ENCODE measurements around the gene IFNA10. TPM values are rescaled to one million over a fixed set of nuclear protein-coding genes. Genes with fewer than 3 reads are reported as not detected.

Gene IFNA10
- total and polyA plus RNA-seq, 2 of the 13 experiments (the other 11 are each of a cell fraction or from before 2014, with no cell fraction given), result not detected

DNA sequence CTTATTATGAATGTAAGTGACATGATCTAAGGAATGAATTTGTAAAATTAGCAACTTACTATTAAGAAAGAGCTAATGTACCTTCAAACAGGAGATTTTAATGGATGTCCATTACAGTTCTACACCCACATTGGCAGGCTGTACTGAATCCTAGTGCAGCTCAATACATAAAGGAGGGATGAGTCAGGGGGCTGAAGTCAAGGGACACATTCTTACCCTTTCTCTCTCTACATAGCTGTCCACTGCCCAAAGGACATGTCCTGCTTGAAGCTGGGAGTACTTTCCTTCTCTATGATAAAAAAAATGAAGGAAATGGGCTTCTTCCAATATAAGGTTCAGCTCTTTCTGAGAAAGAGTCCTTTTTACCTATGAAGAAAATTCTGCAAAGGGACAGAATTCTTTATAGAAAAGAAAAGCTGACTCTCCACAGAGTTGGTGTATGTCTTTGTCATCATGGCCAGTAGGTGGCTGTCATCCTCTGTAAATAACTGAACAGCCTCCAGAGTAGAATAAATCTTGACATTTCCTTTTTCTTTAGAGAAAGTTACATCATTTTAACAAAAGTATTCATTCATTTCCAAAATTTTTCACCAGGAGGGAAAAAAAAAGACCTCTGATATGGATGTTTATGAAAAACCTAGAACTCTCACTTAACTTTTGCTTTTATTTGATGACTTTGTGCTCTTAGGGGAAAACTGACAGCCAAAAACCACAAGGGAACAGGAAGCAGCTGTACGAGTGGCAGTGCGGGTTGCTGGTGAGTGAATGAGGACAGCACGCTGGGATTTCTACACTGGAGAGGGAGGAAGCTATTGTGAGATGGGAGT lies 46.0 kb upstream of the IFNA10 start:
- no peak for TF ChIP-seq ZNF335 (CRISPR knock-in tag; IDR thresholded peaks at IDR 0.05)
- no peak for TF ChIP-seq AFF4 (CRISPR knock-in tag; IDR thresholded peaks at IDR 0.05)
- no peak for TF ChIP-seq ZNF580 (CRISPR knock-in tag; IDR thresholded peaks at IDR 0.05; ENCODE audit: borderline replicate concordance, low read depth)
- TF ChIP-seq, protein P1, sequence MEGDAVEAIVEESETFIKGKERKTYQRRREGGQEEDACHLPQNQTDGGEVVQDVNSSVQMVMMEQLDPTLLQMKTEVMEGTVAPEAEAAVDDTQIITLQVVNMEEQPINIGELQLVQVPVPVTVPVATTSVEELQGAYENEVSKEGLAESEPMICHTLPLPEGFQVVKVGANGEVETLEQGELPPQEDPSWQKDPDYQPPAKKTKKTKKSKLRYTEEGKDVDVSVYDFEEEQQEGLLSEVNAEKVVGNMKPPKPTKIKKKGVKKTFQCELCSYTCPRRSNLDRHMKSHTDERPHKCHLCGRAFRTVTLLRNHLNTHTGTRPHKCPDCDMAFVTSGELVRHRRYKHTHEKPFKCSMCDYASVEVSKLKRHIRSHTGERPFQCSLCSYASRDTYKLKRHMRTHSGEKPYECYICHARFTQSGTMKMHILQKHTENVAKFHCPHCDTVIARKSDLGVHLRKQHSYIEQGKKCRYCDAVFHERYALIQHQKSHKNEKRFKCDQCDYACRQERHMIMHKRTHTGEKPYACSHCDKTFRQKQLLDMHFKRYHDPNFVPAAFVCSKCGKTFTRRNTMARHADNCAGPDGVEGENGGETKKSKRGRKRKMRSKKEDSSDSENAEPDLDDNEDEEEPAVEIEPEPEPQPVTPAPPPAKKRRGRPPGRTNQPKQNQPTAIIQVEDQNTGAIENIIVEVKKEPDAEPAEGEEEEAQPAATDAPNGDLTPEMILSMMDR (CRISPR knock-in tag; IDR thresholded peaks at IDR 0.05), result peak; percentile 37; the same call in 1 of the 2 replicates
- TF ChIP-seq STAG1 (CRISPR knock-in tag; IDR thresholded peaks at IDR 0.05), result peak; percentile 26; the same call in 1 of the 2 replicates
- TF ChIP-seq ZNF556 (CRISPR knock-in tag; IDR thresholded peaks at IDR 0.05; ENCODE audit: borderline replicate concordance), result no peak
- no TSS peak for BruUV-seq (replicated peaks)
- DNase-seq (ENCODE audit: low spot score), result peak; percentile 10
- peaks cover 8% of the 10 kb centered on the region for H3K4me1 ChIP-seq (ENCODE audit: insufficient read depth, low read length)
- no peaks in the 10 kb centered on the region for H3K27me3 ChIP-seq (ENCODE audit: control insufficient read depth in 1 of 2, insufficient read depth in 2 of 2, low read length in 2 of 2)
- 0% methylated on average over 3 of the region's 3 CpGs for WGBS (ENCODE audit: low lambda C conversion rate)
- H3K79me2 ChIP-seq (ENCODE audit: insufficient read depth, low read length), result no peaks in the 10 kb centered on the region
- no peak overlapping the region for H3K4me3 ChIP-seq (replicated peaks in 1 of 3; ENCODE audit: insufficient read depth in 1 of 3, low read depth in 2 of 3, low read length in 3 of 3)
- ChIA-PET CTCF (ENCODE audit: low intra/inter-chr PET ratio, low total read pairs) (interaction anchor here (1.3 kb wide), 1 partner anchor 144 kb away, joined by 4 read pairs; no protein-coding TSS in a partner anchor), POLR2A (no interaction called here)
- H3K9ac ChIP-seq (ENCODE audit: insufficient read depth, low read depth, low read length), result no peak overlapping the region
- no peaks in the 10 kb centered on the region for H3K9me3 ChIP-seq (ENCODE audit: low read length)
- H3K36me3 ChIP-seq (replicated peaks in 1 of 2; ENCODE audit: control insufficient read depth in 1 of 2, insufficient read depth in 2 of 2, low read length in 2 of 2), result no peaks in the 10 kb centered on the region
- H2AFZ ChIP-seq (ENCODE audit: low read length), result no peak overlapping the region
- no peak overlapping the region for H3K27ac ChIP-seq (ENCODE audit: extremely low read length, insufficient read depth, low read length)
- peak; percentile 88 for ATAC-seq
- in situ Hi-C loops (cut with HindIII; ENCODE audit: extremely low pct_ligation_motif_present, low pct_unique_long_range_greater_than_20kb) (no loop called here), intact Hi-C loops (cut with micrococcal nuclease; ENCODE audit: unreplicated experiment) (loop anchor here (5.0 kb wide), 1 partner anchor 144 kb away; no protein-coding TSS in a partner anchor)
- H3K4me2 ChIP-seq (ENCODE audit: low read depth, low read length), result no peak overlapping the region
- FAIRE-seq, result no peak
- no peaks in the 10 kb centered on the region for H4K20me1 ChIP-seq (ENCODE audit: insufficient read depth, low read length)

All from HepG2 (cell line).